AG10803 (cell line): Measurements from ENCODE around the gene UVSSA.
"Not testable (repeated sequence)": the region's sequence is repeated elsewhere in the genome, so short reads cannot be mapped to it uniquely, and the experiment has no call there.

ENCODE experiments used
- DNase-seq: peaks from one replicate; pipeline ENCODE4 v3.0.0; 2010; ENCODE audit warnings: low read depth
- H3K4me3 ChIP-seq: 2 replicates; pipeline ENCODE4 v1.5.1; 2011; ENCODE audit warnings: mild to moderate bottlenecking, low read length, control low read depth
- TF ChIP-seq, protein P1 (sequence below): conservative IDR thresholded peaks from 2 replicates; pipeline ENCODE4 v1.5.1; 2011; ENCODE audit warnings: mild to moderate bottlenecking, low read length, control low read depth, inconsistent platforms

UVSSA gene

DNA sequence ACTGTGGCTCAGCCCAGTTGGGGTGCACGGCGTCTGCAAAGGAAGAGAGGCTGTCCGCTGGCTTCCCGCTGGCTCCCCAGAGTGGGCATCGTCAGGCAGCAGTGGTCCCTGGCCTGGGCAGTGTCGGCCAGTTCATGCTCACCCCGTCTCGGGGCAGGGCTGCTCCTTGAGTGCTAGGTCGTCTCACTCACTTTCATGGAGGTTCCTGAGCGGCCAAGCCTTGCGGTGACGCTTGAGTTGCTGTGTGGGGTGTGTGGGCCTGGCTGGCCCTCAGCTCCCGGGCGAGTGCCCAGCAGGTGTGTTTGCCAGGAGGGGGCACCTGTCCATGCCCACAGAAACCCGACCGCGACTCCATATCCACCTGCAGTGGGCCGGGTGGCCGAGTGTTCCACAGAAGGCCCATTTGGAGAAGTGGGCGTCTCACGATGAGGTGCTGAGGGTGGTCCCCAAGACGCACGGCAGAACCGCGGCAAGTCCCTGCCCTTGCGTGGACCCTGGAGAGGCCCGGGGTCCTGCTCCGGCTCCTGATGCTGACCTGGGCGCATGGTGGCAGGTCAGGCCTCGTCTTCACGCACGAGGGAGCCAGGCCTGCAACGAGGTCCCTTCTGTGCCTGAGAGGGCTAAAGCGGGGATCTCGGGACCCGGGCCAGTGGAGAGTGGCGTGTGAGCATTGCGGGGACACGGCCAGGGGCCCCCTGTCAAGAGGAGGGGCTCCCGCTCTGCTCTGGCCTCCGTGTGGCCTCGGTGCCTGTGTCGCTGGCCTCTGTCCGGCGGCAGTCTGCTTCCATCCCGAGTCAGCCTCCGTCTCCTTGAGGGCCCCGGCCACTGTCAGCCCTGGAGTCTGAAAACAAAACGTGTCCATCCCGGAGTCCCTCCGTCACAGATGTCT lies 18.5 kb upstream of the UVSSA start:
- DNase-seq, result no peak
- TF ChIP-seq, protein P1, sequence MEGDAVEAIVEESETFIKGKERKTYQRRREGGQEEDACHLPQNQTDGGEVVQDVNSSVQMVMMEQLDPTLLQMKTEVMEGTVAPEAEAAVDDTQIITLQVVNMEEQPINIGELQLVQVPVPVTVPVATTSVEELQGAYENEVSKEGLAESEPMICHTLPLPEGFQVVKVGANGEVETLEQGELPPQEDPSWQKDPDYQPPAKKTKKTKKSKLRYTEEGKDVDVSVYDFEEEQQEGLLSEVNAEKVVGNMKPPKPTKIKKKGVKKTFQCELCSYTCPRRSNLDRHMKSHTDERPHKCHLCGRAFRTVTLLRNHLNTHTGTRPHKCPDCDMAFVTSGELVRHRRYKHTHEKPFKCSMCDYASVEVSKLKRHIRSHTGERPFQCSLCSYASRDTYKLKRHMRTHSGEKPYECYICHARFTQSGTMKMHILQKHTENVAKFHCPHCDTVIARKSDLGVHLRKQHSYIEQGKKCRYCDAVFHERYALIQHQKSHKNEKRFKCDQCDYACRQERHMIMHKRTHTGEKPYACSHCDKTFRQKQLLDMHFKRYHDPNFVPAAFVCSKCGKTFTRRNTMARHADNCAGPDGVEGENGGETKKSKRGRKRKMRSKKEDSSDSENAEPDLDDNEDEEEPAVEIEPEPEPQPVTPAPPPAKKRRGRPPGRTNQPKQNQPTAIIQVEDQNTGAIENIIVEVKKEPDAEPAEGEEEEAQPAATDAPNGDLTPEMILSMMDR, result no peak
- H3K4me3 ChIP-seq, result no peak overlapping the region

DNA sequence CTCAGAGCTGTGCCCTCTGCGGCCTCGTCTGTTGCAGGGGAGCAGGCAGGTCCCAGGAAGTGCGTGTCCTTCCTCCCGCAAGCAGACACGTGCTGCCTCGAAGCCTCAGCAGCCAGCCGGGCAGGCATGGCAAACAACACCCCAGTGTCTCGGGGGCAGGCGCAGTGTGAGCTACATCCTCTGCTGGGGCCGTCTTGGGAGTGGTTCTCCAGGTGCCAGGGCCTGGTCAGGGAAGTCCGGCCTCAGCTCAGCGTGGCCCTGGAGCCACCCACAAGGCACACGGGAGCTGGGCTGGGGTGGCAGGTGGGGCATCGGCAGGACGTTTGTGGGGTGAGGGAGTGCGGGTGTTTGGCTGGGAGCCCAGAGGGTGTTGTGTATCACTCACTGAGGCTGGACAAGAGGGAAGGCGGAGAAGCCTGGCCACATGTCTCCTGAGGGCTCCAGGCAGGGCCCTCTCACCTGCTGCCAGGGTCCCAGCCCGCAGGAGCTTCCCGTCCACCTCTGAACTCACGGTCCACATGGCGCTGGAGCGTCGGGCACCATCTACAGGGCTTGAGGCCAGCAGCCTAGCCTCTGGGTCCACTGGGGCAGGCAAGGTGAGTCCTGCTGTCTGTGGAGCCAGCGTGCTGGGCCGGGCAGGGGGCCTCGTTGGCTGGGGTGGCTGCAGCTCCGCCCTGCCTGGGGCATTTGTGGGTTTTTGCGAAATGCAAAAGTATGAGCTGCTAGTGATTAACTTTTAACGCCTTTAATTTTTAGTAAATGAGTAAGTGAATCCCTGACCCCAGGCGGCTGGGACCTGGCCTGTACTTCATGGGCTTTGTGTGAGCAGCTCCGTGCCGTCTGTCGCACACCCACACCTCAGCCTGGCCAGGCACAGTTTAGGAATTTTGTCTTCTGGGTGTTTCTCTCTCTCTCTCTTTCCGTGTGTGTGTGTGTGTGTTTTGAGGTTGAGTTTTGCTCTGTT lies 17.3 kb upstream of the UVSSA start:
- TF ChIP-seq, protein P1, result no peak
- no peak overlapping the region for H3K4me3 ChIP-seq
- DNase-seq, result no peak

DNA sequence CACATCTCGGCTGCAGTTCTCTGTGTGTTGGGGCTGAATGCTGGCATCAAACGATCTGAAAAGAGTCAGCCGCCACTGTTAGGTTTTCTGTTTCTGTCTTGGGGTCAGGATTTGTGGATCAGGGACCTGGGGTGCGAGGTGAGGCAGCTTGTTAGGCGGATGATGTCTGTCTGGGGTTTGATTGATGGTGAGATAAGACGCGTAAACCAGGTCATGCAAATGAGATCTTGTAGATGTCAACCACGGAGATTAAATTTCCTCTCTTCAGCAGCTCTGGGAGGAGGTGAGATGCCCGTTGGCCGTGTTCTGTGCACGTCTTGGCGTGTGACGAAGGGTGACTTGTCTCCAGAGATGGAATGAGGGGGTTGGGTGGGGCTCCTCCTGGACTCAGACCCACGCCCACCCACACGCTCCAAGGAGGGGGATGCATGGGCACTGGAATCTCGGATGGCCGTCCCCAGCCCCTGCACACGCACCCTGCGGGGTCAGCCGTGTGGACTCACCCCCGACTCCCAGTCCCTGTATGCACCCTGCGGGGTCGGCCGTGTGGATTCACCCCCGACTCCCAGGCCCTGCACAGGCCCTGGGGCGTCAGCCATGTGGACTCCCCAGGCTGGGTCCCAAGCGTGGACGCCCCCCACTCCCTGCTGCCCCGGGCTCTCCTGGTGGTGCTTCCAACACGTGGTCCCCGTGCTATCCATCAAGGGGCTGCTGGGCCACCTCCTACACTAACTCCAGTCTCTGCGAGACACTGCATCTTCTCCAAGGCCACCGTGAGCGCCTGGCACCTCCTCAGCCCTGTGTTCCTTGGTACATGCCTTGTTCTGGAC lies 16.0 kb upstream of the UVSSA start:
- no peak for DNase-seq

DNA sequence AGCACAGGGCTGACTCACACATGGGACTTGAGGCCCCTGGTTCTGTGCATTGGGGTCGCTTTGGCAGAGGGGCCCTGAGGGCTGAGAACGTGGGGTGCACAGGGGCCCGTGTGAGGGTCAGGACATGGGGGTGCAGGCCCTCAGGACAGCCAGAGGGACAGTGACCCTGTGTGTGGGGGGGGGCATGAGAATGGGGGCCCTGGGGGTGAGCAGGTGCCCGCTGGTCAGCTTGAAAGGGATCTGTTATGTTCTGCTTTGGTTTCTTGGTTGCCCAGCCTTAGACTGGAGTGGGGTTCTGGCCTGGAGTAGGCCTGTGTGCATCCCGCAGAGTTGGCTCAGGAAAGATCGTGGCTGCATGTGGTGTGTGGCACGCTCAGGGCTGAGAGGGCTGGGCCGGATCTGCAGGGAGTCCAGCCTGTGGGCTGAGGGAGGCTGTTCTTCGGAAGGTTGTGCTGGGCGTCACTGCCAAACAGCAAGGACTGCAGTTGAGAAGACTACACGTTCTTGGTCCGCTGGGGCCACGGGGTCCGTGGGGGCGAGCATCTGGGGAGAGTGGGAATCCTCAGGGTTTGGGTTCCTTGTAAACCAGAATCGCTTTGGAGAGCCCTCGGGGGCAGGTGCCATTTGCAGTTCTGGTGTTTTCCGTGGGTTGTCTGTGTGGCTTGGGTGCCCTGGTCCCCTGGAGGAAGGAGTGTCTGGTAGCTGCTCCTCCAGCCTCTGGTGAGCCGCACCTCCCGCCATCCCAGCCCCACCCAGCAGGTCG lies 15.2 kb upstream of the UVSSA start:
- no peak for DNase-seq
- H3K4me3 ChIP-seq, result no peak overlapping the region
- TF ChIP-seq, protein P1, result no peak

More for the DNA sequence above, 16.0 kb upstream of the UVSSA start:
- no peak overlapping the region for H3K4me3 ChIP-seq
- TF ChIP-seq, protein P1, result no peak

DNA sequence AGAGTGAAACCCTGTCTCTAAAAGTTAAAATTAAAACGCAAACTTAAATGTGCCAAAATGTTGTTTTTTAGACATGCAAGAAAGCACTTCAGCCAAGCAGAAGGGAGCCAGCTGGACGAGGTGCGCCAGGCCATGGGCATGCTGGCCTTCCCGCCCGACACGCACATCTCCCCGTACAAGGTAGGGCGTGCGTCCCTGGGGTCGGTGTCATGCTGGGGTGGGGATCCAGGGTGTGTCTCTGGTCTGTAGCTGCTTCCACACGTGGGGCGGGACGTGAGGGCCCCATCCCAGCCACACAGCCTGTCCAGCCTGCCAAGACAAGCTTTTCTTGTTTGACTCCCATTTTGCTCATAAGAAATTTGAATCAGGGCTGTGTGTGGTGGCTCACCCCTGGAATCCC lies 14.3 kb upstream of the UVSSA start:
- TF ChIP-seq, protein P1, result no peak
- no peak overlapping the region for H3K4me3 ChIP-seq
- DNase-seq, result no peak

DNA sequence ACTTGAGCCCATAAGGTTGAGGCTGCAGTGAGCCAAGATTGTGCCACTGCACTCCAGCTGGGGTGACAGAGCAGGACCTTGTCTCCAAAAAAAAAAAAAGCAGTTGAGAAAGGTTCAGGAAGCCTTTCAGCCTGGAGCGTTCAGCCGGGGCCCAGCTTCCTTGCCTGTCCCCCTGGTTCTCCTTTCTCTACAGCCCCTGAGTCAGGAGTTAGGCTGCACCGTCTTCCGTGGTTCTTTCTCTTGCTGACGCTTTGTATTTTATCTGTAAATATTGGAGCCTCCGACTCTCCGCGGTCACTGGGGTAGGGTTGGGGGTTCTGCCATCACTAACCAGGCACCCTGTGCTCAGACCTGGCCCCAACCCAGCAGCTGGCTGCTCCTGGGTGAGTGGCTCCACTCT lies 13.8 kb upstream of the UVSSA start:
- no peak overlapping the region for H3K4me3 ChIP-seq
- no peak for DNase-seq
- TF ChIP-seq, protein P1, result no peak

DNA sequence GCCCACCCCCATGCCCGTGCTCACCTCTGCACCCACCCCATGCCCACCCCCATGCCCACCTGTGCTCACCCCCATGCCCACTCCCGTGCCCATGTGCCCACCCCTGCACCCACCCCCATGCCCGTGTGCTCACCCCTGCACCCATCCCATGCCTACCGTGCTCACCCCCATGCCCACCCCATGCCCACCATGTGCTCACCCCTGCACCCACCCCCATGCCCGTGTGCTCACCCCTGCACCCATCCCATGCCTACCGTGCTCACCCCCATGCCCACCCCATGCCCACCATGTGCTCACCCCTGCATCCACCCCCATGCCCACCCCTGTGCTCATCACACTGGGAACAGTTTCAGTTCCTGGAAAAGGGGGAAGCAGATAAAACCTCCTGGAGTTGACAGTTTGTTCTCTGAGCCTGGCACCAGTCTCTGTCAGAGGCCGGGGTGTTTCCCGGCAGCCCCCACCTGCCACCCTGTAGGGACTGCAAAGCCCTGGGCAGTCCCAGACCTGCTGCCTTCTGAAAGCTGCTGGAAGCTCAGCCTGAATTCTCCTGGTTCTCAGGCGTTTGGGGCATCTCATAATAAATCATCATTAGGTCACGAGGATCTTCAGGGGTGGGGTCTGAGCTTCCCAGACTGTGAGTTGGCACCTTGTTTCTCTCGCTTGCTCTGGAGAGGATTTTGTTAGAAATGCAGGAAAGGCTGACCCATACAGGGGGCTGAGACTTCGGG lies 13.0 kb upstream of the UVSSA start:
- H3K4me3 ChIP-seq, DNase-seq: not testable (repeated sequence)
